HepG2 (cell line): ENCODE measurements around the gene BMP6. TPM values are rescaled to one million over a fixed set of nuclear protein-coding genes. Genes with fewer than 3 reads are reported as not detected.

Source experiments
- ARID5B ChIP-seq: IDR thresholded peaks from 2 replicates; pipeline ENCODE4 v1.4.0; 2020; ENCODE audit warnings: mild to moderate bottlenecking, missing genetic modification reagents
- DBP ChIP-seq: sonication (generic); formaldehyde crosslinking; IDR thresholded peaks from 2 replicates; pipeline ENCODE4 v1.4.0; 2020; ENCODE audit warnings: missing genetic modification reagents; ENCODE audit errors: not compliant biosample characterization
- DR1 ChIP-seq: sonication (generic); formaldehyde crosslinking; IDR thresholded peaks from 2 replicates; pipeline ENCODE4 v1.8.0; 2021; ENCODE audit warnings: mild to moderate bottlenecking, missing genetic modification reagents, inconsistent platforms
- HNRNPK ChIP-seq: fragments of 200-400 bp; formaldehyde crosslinking; IDR thresholded peaks from 2 replicates; pipeline ENCODE4 v1.6.1; 2018; ENCODE audit warnings: low read length, low read depth, moderate library complexity, mild to moderate bottlenecking; ENCODE audit not compliant: poor library complexity, severe bottlenecking
- HNRNPL ChIP-seq: fragments of 200-400 bp; formaldehyde crosslinking; IDR thresholded peaks from 2 replicates; pipeline ENCODE4 v1.6.1; 2017; ENCODE audit warnings: mild to moderate bottlenecking, low read depth, low read length
- NFATC3 ChIP-seq: sonication (generic); formaldehyde crosslinking; IDR thresholded peaks from 2 replicates; pipeline ENCODE4 v1.5.1; 2020; ENCODE audit warnings: mild to moderate bottlenecking, missing genetic modification reagents
- NFE2L2 ChIP-seq: fragments of 150-350 bp; IDR thresholded peaks from 2 replicates; pipeline ENCODE4 v1.6.1; 2014; ENCODE audit warnings: low read length
- THAP11 ChIP-seq: IDR thresholded peaks from 2 replicates; pipeline ENCODE4 v1.6.1; 2016; ENCODE audit warnings: missing biosample characterization, missing genetic modification reagents
- ZNF343 ChIP-seq: sonication (generic); formaldehyde crosslinking; IDR thresholded peaks from 2 replicates; pipeline ENCODE4 v1.4.0; 2020; ENCODE audit warnings: mild to moderate bottlenecking, missing genetic modification reagents
- ZNF737 ChIP-seq: sonication (generic); formaldehyde crosslinking; IDR thresholded peaks from 2 replicates; pipeline ENCODE4 v1.5.0; 2020; ENCODE audit warnings: missing genetic modification reagents, mild to moderate bottlenecking, borderline replicate concordance
- polyA plus RNA-seq, 8 experiments: library from polyadenylated mRNA; depleted of rRNA in 3 of 8; stranded (reverse) in 7 of 8; unstranded in 1 of 8; fragments of >200 nt; fragmentation: Illumina TruSeq in 4 of 8; extraction: Trizol in 4 of 8; gene quantifications; 2 replicates each; pipeline versions ENCODE4 v1.2.1 to v1.2.3, GENCODE V29; 2011 to 2016; ENCODE audit warnings: low read depth in 4 of 8, missing spikeins in 1 of 8, mixed read lengths in 1 of 8; ENCODE audit not compliant: insufficient read depth in 1 of 8
- total RNA-seq, 5 experiments: library from RNA; depleted of rRNA; stranded (reverse); fragments of >200 nt; fragmentation: Illumina TruSeq; extraction: Trizol; gene quantifications; 2 replicates each; pipeline ENCODE4 v1.2.3, GENCODE V29; 2016; ENCODE audit warnings: low read depth in 1 of 5

Gene BMP6
- total and polyA plus RNA-seq, 2 of the 13 experiments (the other 11 are each of a cell fraction or from before 2014, with no cell fraction given): 0.09 to 0.18 TPM

GRCh38 chr6:7769702-7770101, 43.8 kb downstream of the BMP6 start (continued):
- TF ChIP-seq HNRNPL: no peak
- no peak for TF ChIP-seq DR1 (CRISPR knock-in tag)
- peak; percentile 15; the same call in 1 of the 2 replicates for TF ChIP-seq NFE2L2
- TF ChIP-seq NFATC3 (CRISPR knock-in tag): no peak
- no peak for TF ChIP-seq DBP (CRISPR knock-in tag)
- no peak for TF ChIP-seq ZNF343 (CRISPR knock-in tag)
- no peak for TF ChIP-seq THAP11 (CRISPR knock-in tag)
- peak; percentile 40 for TF ChIP-seq HNRNPK
- no peak for TF ChIP-seq ZNF737 (CRISPR knock-in tag)
- no peak for TF ChIP-seq ARID5B
